Measurements from ENCODE around the gene ZFHX2.

Gene ZFHX2

GRCh38 chr14:23564181-23564812 lies 12.7 kb upstream of the ZFHX2 start:
- Histone ChIP-seq H3K79me2 (ENCODE audit: low read length) (0 out of 2 replicates have a peak, but pooled peaks cover 8% of the 10 kb centered on the region), H3K4me2 (ENCODE audit: low read depth, low read length) (no peak overlapping the region), H3K9me3 (replicated peaks; ENCODE audit: insufficient read depth, low read length) (no peaks in the 10 kb centered on the region), H3K27ac (ENCODE audit: low read length) (no peak overlapping the region), H4K20me1 (ENCODE audit: insufficient read depth, low read length) (no peaks in the 10 kb centered on the region), H3K9me2 (replicated peaks; ENCODE audit: insufficient read depth, low read length) (no peaks in the 10 kb centered on the region), H3K4me1 (ENCODE audit: low read length) (no peaks in the 10 kb centered on the region), H3K9ac (ENCODE audit: low read length) (no peak overlapping the region), H2AFZ (ENCODE audit: low read length) (no peak overlapping the region), H3K36me3 (replicated peaks; ENCODE audit: insufficient read depth, low read length) (no peaks in the 10 kb centered on the region), H3K27me3 (replicated peaks; ENCODE audit: insufficient read depth, low read length) (no peaks in the 10 kb centered on the region), H3K4me3 (ENCODE audit: low read length) (no peak overlapping the region), H3F3A (ENCODE audit: insufficient read depth, low read length) (no peaks in the 10 kb centered on the region)
- no peak for TF ChIP-seq EZH2 (optimal IDR thresholded peaks at IDR 0.05; ENCODE audit: low read depth, low read length)
- no peak for TF ChIP-seq CTCF (IDR thresholded peaks at IDR 0.05; ENCODE audit: low read length)
- no peak for DNase-seq

GRCh38 chr14:23563473-23564180 lies 12.1 kb upstream of the ZFHX2 start:
- H3K79me2 ChIP-seq (ENCODE audit: low read length): 0 out of 2 replicates have a peak, but pooled peaks cover 8% of the 10 kb centered on the region

GRCh38 chr14:23562822-23563472 lies 11.4 kb upstream of the ZFHX2 start:
- H3K4me1 ChIP-seq (ENCODE audit: low read length): no peaks in the 10 kb centered on the region
- no peaks in the 10 kb centered on the region for H3K36me3 ChIP-seq (replicated peaks; ENCODE audit: insufficient read depth, low read length)
- DNase-seq: no peak
- H3K9me2 ChIP-seq (replicated peaks; ENCODE audit: insufficient read depth, low read length): no peaks in the 10 kb centered on the region
- no peaks in the 10 kb centered on the region for H3K27me3 ChIP-seq (replicated peaks; ENCODE audit: insufficient read depth, low read length)
- no peaks in the 10 kb centered on the region for H4K20me1 ChIP-seq (ENCODE audit: insufficient read depth, low read length)
- no peak overlapping the region for H3K9ac ChIP-seq (ENCODE audit: low read length)
- H3K9me3 ChIP-seq (replicated peaks; ENCODE audit: insufficient read depth, low read length): no peaks in the 10 kb centered on the region
- no peak overlapping the region for H3K4me3 ChIP-seq (ENCODE audit: low read length)
- no peaks in the 10 kb centered on the region for H3F3A ChIP-seq (ENCODE audit: insufficient read depth, low read length)
- TF ChIP-seq EZH2 (optimal IDR thresholded peaks at IDR 0.05; ENCODE audit: low read depth, low read length): no peak
- peak; percentile 66 for TF ChIP-seq CTCF (IDR thresholded peaks at IDR 0.05; ENCODE audit: low read length)
- 0 out of 2 replicates have a peak, but pooled peaks cover 8% of the 10 kb centered on the region for H3K79me2 ChIP-seq (ENCODE audit: low read length)
- H2AFZ ChIP-seq (ENCODE audit: low read length): no peak overlapping the region
- H3K4me2 ChIP-seq (ENCODE audit: low read depth, low read length): no peak overlapping the region
- H3K27ac ChIP-seq (ENCODE audit: low read length): no peak overlapping the region

More at GRCh38 chr14:23563473-23564180, 12.1 kb upstream of the ZFHX2 start:
- no peak overlapping the region for H3K27ac ChIP-seq (ENCODE audit: low read length)
- H3K4me2 ChIP-seq (ENCODE audit: low read depth, low read length): no peak overlapping the region
- no peak overlapping the region for H3K4me3 ChIP-seq (ENCODE audit: low read length)
- DNase-seq: no peak
- no peaks in the 10 kb centered on the region for H3K4me1 ChIP-seq (ENCODE audit: low read length)
- no peaks in the 10 kb centered on the region for H3F3A ChIP-seq (ENCODE audit: insufficient read depth, low read length)
- TF ChIP-seq EZH2phosphoT487 (IDR thresholded peaks at IDR 0.05; ENCODE audit: low read length) (no peak), EZH2 (optimal IDR thresholded peaks at IDR 0.05; ENCODE audit: low read depth, low read length) (no peak), CTCF (IDR thresholded peaks at IDR 0.05; ENCODE audit: low read length) (no peak)
- no peaks in the 10 kb centered on the region for H3K9me2 ChIP-seq (replicated peaks; ENCODE audit: insufficient read depth, low read length)
- no peak overlapping the region for H3K9ac ChIP-seq (ENCODE audit: low read length)
- no peaks in the 10 kb centered on the region for H3K27me3 ChIP-seq (replicated peaks; ENCODE audit: insufficient read depth, low read length)
- no peak overlapping the region for H2AFZ ChIP-seq (ENCODE audit: low read length)
- no peaks in the 10 kb centered on the region for H3K9me3 ChIP-seq (replicated peaks; ENCODE audit: insufficient read depth, low read length)
- H4K20me1 ChIP-seq (ENCODE audit: insufficient read depth, low read length): no peaks in the 10 kb centered on the region
- no peaks in the 10 kb centered on the region for H3K36me3 ChIP-seq (replicated peaks; ENCODE audit: insufficient read depth, low read length)

All from MM.1S (cell line).